Glutamatergic neuron (in vitro differentiated cells): ENCODE measurements around the gene SPEG. TPM values are rescaled to one million over a fixed set of nuclear protein-coding genes. Genes with fewer than 3 reads are reported as not detected.

Experiments
- DNase-seq: peaks from one replicate; pipeline ENCODE4 v3.0.0; 2022
- H3K27ac Mint-ChIP-seq: one replicate; pipeline ENCODE4 v1.8.0; 2020; ENCODE audit warnings: mild to moderate bottlenecking, mixed read lengths, inconsistent platforms; ENCODE audit not compliant: unreplicated experiment
- H3K27me3 Mint-ChIP-seq: one replicate; pipeline ENCODE4 v1.8.0; 2020; ENCODE audit warnings: mild to moderate bottlenecking, moderate library complexity, mixed read lengths, inconsistent platforms; ENCODE audit not compliant: unreplicated experiment
- H3K36me3 Mint-ChIP-seq: one replicate; pipeline ENCODE4 v1.8.0; 2020; ENCODE audit warnings: mild to moderate bottlenecking, mixed read lengths, inconsistent platforms; ENCODE audit not compliant: unreplicated experiment
- H3K4me1 Mint-ChIP-seq: one replicate; pipeline ENCODE4 v1.8.0; 2020; ENCODE audit warnings: mild to moderate bottlenecking, low read depth, mixed read lengths, inconsistent platforms; ENCODE audit not compliant: unreplicated experiment
- H3K4me3 Mint-ChIP-seq: one replicate; pipeline ENCODE4 v1.8.0; 2020; ENCODE audit warnings: mild to moderate bottlenecking, mixed read lengths, inconsistent platforms; ENCODE audit not compliant: unreplicated experiment
- H3K9me3 Mint-ChIP-seq: one replicate; pipeline ENCODE4 v1.8.0; 2020; ENCODE audit warnings: mild to moderate bottlenecking, moderate library complexity, mixed read lengths, inconsistent platforms; ENCODE audit not compliant: unreplicated experiment
- total RNA-seq: library from RNA; stranded (reverse); fragmentation: NEBNext Ultra II Directional; extraction: Animal tissue kit (Norgen Biotek cat#: 25700); gene quantifications from one replicate; pipeline ENCODE4 v1.2.1, GENCODE V29; 2021; ENCODE audit not compliant: unreplicated experiment
- TF ChIP-seq, protein P1 (sequence below): fragments of 200-600 bp; sonication (generic); IDR thresholded peaks from one replicate; pipeline ENCODE4 v1.5.0; 2021; ENCODE audit not compliant: partially characterized antibody, unreplicated experiment

SPEG gene
- total RNA-seq, 1 donor from 2014 or later = 92.9 TPM

GRCh38 chr2:219464286-219465032, 29.8 kb downstream of the SPEG start:
- Mint-ChIP-seq H3K36me3 (no peaks in the 10 kb centered on the region), H3K4me3 (no peak overlapping the region)
- DNase-seq = no peak

GRCh38 chr2:219465659-219466561, 31.3 kb downstream of the SPEG start:
- H3K27me3 Mint-ChIP-seq = peaks cover 3% of the 10 kb centered on the region
- no peaks in the 10 kb centered on the region for H3K36me3 Mint-ChIP-seq
- H3K4me1 Mint-ChIP-seq = peaks cover 4% of the 10 kb centered on the region
- TF ChIP-seq, protein P1, sequence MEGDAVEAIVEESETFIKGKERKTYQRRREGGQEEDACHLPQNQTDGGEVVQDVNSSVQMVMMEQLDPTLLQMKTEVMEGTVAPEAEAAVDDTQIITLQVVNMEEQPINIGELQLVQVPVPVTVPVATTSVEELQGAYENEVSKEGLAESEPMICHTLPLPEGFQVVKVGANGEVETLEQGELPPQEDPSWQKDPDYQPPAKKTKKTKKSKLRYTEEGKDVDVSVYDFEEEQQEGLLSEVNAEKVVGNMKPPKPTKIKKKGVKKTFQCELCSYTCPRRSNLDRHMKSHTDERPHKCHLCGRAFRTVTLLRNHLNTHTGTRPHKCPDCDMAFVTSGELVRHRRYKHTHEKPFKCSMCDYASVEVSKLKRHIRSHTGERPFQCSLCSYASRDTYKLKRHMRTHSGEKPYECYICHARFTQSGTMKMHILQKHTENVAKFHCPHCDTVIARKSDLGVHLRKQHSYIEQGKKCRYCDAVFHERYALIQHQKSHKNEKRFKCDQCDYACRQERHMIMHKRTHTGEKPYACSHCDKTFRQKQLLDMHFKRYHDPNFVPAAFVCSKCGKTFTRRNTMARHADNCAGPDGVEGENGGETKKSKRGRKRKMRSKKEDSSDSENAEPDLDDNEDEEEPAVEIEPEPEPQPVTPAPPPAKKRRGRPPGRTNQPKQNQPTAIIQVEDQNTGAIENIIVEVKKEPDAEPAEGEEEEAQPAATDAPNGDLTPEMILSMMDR = no peak
- H3K4me3 Mint-ChIP-seq = no peak overlapping the region
- peaks cover 6% of the 10 kb centered on the region for H3K9me3 Mint-ChIP-seq
- no peak for DNase-seq
- no peak overlapping the region for H3K27ac Mint-ChIP-seq

More at GRCh38 chr2:219464286-219465032, 29.8 kb downstream of the SPEG start:
- TF ChIP-seq, protein P1 = no peak
- H3K27me3 Mint-ChIP-seq = peaks cover 6% of the 10 kb centered on the region
- peaks cover 8% of the 10 kb centered on the region for H3K9me3 Mint-ChIP-seq
- peaks cover 11% of the 10 kb centered on the region for H3K4me1 Mint-ChIP-seq
- H3K27ac Mint-ChIP-seq = no peak overlapping the region

GRCh38 chr2:219466816-219467735, 32.4 kb downstream of the SPEG start:
- TF ChIP-seq, protein P1 = no peak
- Mint-ChIP-seq H3K4me3 (no peak overlapping the region), H3K9me3 (peaks cover 6% of the 10 kb centered on the region), H3K36me3 (no peaks in the 10 kb centered on the region), H3K27me3 (peaks cover 3% of the 10 kb centered on the region), H3K27ac (no peak overlapping the region), H3K4me1 (peaks cover 7% of the 10 kb centered on the region)
- no peak for DNase-seq

DNA sequence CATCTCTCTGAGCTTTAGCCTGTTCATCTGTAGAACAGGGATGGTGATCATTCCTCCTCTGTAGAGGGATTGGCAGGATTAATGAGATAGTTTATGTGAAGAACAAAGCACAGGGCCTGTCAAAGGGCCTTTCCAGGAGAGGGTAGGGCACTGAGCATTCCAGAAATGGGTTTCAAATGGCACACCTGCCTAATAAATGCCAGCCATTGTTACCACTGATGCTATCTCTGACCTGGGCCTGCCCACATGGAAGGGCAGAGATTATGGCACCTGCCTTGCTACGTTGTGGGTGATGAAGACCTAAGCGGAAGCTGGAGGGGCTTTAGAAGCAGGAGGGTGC, 33.1 kb downstream of the SPEG start:
- Mint-ChIP-seq H3K36me3 (no peaks in the 10 kb centered on the region), H3K4me1 (peaks cover 7% of the 10 kb centered on the region), H3K27ac (no peak overlapping the region), H3K4me3 (no peak overlapping the region), H3K27me3 (peaks cover 3% of the 10 kb centered on the region), H3K9me3 (peaks cover 6% of the 10 kb centered on the region)
- DNase-seq = no peak
- TF ChIP-seq, protein P1 = no peak
